ENCODE data around the gene ITPR1.

DNA sequence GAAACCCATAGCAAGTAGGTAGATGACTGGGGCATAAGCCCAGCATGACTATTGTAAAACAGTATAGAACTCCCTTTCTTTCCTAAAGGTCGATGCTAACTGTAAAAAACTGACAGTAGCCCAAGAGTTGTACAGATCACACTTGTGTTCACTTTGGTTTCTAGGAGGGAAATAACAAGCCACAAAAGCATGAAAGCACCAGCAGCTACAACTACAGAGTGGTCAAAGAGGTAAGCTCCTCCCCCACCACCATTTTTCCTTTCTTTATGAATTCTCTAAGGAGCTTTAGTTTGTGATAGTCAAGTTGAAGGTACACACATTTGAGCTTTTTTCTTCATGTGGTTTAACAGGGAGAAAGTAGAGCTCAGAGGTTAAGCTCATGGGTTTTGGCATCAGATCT lies 191.0 kb downstream of the ITPR1 start:
- TF ChIP-seq, protein P1, sequence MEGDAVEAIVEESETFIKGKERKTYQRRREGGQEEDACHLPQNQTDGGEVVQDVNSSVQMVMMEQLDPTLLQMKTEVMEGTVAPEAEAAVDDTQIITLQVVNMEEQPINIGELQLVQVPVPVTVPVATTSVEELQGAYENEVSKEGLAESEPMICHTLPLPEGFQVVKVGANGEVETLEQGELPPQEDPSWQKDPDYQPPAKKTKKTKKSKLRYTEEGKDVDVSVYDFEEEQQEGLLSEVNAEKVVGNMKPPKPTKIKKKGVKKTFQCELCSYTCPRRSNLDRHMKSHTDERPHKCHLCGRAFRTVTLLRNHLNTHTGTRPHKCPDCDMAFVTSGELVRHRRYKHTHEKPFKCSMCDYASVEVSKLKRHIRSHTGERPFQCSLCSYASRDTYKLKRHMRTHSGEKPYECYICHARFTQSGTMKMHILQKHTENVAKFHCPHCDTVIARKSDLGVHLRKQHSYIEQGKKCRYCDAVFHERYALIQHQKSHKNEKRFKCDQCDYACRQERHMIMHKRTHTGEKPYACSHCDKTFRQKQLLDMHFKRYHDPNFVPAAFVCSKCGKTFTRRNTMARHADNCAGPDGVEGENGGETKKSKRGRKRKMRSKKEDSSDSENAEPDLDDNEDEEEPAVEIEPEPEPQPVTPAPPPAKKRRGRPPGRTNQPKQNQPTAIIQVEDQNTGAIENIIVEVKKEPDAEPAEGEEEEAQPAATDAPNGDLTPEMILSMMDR (conservative IDR thresholded peaks at IDR 0.05; ENCODE audit: low read depth, low read length): no peak
- TF ChIP-seq EZH2 (IDR thresholded peaks at IDR 0.05; ENCODE audit: low read length, unreplicated experiment) (no peak), EZH2phosphoT487 (IDR thresholded peaks at IDR 0.05; ENCODE audit: borderline replicate concordance, low read length) (no peak)
